ENCODE measurements around the gene EFTUD2.

Gene EFTUD2

DNA sequence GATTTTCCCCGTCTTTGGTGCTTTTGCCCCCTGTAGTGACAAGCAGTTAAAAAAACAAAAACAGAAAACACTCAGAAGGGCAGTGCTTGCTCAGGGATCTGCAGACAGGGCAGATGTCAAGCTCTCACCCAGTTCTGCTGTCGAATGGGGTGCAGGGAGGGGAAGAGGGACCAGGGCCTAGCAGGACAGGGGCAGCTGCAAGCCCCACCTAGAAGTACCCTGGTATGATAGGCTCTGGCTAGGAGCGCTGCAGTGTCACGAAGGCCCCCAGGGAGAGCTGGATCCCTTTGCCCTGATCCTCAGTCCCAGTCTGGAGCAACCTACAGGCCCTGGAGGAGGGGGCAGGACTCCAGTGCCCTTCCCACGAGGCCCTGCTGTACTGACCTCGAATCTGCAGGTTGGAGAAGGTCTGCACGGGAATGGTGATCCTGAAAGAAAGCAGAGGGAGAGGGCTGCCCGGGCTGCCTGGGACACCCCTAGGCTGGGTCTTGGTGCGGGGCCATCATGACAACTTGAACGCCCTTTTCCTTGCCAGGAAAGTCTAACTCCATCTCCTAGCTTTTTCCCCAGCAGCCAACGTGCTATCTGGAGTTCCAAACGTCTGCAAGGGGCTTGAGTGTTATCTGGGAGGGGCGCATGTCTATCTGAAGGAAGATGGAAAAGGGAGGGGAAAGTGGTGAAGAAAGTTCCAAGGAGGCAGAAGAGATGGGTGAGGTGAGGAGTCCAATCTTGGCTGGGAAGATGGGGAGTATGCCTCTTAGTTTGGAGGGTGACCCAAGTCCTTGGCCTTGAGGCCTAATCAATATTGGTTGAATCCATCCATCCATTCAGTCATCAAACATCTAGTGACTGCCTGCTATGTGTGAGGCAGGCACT lies 11.2 kb upstream of the EFTUD2 start:
- DNase-seq (ENCODE audit: low spot score): no peak

DNA sequence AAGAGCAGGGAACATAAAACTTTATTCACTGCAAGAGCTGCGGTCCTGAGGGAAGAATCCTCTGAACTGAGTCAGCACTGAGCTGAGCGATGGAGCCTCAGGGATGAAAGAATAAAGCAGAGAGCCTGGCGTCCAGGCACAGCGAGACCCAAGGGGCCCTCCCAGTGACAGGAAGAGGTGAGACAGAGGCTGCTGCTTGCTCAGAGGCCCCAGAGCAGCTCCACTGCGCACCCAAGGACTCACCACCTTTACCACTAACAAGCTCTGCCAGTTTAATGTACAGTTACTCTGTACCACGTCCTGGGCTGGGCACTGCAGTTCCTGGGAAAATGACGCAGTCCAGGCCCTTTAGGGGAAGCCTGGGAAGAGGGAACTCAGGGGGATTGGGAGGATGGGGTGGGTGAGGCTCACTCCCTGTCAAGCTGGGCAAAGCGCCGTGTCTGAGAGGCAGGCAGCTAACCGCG lies 10.5 kb upstream of the EFTUD2 start:
- no peak for DNase-seq (ENCODE audit: low spot score)

GRCh38 chr17:44908761-44909326 lies 9.6 kb upstream of the EFTUD2 start:
- DNase-seq (ENCODE audit: low spot score): no peak

- DNase-seq (ENCODE audit: low spot score): no peak
Measured at GRCh38 chr17:44907729-44908470, 8.7 kb upstream of the EFTUD2 start.

DNA sequence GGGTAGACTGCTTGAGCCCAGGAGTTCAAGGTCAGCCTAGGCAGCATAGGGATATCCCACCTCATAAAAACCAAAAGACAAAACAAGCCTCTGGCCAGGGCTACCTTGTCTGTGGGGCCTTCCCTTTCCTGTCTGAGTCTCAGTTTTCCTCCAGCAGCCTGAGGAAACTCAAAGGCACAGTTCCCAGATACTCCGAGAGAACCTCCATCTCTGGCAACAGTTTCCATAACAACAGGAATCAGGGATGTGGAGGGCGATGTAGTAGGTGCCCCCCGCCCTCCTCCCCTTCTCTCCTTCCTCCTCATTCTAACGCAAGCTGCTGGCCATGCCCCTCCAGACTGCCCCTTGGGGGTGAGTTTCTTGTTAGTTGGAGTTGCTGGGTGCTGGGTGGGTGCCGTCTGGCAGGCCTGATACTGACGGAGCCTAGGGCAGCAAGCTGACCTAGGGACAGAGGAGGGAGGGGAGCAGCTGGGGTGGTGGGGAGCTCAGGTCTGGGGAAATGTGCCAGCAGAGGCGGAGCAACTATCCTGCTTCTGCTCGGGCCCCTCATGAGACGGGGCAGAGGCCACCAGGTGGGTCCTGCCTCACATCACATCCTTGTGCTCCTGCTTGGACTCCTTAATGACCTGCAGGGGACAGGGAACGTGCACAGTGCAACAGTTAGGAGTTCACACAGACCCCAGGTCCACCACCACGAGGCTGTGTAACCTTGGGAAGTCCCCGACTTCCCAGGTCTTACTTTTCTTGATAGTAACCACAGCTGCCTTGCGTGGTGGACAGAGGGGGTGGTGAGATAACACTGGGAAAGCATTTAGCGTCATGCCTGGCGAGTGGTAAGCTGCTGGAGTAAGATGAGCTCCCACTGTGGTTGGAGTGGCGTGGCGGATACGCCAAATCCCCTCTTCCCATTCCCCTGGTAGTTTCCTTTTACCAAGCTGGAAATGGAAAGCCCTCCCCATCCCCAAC lies 7.8 kb upstream of the EFTUD2 start:
- DNase-seq (ENCODE audit: low spot score): no peak

DNA sequence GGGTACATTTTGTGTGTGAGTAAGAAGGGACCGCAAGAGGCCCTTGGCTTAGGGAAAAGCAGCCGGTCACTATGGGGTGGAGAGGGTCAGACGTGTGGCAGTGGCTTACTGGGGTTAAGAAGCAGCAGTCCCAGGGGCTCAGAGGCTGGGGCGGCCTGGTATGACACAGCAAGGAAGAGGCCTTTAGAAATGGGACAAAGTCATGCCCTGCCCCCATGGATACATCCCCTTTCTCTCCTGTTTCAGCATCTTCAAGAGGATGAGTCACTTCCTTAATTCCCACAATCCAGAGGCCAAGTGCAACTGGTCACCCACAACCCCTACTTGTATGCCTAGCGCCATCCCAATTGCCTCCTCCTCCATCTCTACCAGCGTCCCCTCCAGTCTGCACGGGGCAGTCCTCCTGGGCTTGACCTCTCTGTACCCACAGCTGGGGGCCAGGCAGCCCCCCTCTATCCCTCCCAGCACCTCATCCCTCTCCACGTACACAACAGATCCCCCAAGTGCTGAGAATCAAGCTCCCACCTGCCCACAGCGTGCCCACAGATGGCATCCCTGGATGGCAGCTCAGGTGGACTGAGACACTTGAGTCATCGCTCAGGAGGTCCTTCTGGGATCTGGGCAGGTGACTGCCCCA lies 6.9 kb upstream of the EFTUD2 start:
- peak; percentile 91 for DNase-seq (ENCODE audit: low spot score)

- DNase-seq (ENCODE audit: low spot score): no peak
Measured at GRCh38 chr17:44905006-44906000, 6.1 kb upstream of the EFTUD2 start.

- no peak for DNase-seq (ENCODE audit: low spot score)
Measured at GRCh38 chr17:44904001-44904984, 5.0 kb upstream of the EFTUD2 start.

- no peak for DNase-seq (ENCODE audit: low spot score)
Measured at GRCh38 chr17:44903012-44903685, 3.9 kb upstream of the EFTUD2 start.

DNA sequence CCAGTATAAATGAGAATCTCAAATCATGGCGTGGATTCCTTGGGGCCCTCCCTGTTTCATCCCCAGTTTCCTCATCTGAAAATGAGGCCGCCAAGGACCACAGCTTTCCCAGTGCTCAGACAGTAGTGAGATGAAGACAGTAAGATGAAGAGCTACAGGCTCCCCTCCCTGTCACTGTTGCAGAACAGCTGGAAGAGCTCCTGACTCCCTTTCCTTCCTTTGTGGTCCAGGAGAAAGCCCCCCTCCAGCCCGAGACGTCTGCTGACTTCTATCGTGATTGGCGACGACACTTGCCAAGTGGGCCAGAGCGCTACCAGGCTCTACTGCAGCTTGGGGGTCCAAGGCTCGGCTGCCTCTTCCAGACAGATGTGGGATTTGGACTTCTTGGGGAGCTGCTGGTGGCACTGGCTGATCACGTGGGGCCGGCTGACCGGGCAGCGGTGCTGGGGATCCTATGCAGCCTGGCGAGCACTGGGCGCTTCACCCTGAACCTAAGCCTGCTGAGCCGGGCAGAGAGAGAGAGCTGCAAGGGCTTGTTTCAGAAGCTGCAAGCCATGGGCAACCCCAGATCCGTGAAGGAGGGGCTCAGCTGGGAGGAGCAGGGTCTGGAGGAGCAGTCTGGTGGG lies 3.0 kb upstream of the EFTUD2 start:
- DNase-seq (ENCODE audit: low spot score): no peak

- peak; percentile 75 for DNase-seq (ENCODE audit: low spot score)
Measured at GRCh38 chr17:44901411-44901921, 2.2 kb upstream of the EFTUD2 start.

GRCh38 chr17:44900894-44901293 lies 1.6 kb upstream of the EFTUD2 start:
- peak; percentile 47 for DNase-seq (ENCODE audit: low spot score)

GRCh38 chr17:44898768-44899073 lies 524 bp downstream of the EFTUD2 start:
- no peak for DNase-seq (ENCODE audit: low spot score)

GRCh38 chr17:44894642-44895041 lies 4.6 kb downstream of the EFTUD2 start:
- DNase-seq (ENCODE audit: low spot score): no peak

DNA sequence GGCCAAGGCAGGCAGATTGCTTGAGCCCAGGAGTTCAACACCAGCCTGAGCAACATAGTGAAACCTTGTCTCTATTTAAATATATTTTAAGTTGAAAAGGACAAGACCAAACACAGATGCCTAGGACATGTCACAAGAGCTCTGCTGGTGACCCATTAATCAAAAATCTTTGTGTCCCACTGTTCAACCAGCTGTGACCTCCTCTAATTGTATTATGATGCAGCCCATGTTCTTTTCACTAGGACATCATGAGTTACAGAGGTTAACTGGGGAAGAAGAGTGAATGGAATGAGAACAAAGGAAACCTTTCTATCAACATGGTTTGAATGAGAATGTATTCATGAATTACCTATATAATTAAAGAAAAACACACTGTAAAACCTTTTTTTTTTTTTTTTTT lies 7.0 kb downstream of the EFTUD2 start:
- DNase-seq (ENCODE audit: low spot score): no peak

DNA sequence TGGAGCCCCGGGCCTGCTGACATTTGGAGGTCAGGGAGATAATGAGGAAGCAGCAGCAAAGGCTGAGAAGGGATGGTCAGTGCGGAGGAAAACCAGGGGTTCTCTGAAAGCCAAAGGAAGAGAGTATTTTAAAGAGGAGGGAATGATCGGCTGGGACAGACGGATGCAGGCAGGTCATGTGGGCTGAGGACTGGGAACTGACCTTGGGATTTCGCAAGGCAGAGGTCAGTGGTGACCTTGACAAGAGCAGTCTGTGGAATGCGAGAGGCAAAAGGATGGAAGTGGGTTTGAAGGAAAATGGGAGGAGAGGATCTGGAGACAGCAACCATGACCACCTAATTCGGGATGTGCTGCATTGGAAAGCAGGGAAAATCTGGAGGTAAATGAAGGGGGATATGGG lies 10.2 kb downstream of the EFTUD2 start:
- DNase-seq (ENCODE audit: low spot score): no peak
